Measurements from ENCODE around the gene SUV39H2.
"Not testable (repeated sequence)": the region's sequence is repeated elsewhere in the genome, so short reads cannot be mapped to it uniquely, and the experiment has no call there.

SUV39H2 gene

GRCh38 chr10:14930610-14931009 lies 51.9 kb downstream of the SUV39H2 start:
- DNase-seq (ENCODE audit: low read depth, low spot score) = no peak

DNA sequence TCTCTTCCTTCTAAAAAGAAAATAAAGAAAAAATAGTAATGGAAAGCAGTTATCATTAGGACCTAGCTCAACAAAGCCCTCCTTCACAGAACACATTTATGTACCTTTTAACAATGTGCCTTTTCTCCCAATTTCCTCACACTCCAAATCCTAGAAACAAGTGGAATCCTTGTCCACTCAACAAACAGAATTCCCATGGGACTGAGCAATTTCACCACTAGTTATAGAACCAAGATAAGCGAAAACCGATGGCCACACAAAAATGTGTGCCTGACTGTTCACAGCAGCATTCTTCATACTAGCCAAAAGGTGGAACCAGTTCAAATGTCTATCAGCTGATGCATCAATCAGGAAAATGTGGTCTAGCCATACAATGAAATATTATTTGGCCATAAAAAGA lies 57.9 kb downstream of the SUV39H2 start:
- DNase-seq (ENCODE audit: low read depth, low spot score) = no peak

DNA sequence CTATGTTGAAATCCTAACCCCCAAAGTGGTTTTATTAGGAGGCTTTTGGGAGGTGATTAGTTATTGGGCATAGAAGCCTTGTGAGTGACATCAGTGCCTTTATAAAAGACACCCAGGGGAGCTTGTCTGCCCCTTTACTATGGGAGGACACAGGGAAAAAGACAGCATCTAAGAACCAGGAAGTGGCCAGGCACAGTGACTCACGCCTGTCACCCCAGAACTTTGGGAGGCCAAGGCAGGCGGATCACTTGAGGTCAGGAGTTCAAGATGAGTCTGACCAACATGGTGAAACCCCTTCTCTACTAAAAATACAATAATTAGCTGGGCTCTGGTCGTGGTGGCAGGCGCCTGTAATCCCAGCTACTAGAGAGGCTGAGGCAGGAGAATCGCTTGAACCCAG lies 60.3 kb downstream of the SUV39H2 start:
- not testable (repeated sequence) for DNase-seq (ENCODE audit: low read depth, low spot score)

DNA sequence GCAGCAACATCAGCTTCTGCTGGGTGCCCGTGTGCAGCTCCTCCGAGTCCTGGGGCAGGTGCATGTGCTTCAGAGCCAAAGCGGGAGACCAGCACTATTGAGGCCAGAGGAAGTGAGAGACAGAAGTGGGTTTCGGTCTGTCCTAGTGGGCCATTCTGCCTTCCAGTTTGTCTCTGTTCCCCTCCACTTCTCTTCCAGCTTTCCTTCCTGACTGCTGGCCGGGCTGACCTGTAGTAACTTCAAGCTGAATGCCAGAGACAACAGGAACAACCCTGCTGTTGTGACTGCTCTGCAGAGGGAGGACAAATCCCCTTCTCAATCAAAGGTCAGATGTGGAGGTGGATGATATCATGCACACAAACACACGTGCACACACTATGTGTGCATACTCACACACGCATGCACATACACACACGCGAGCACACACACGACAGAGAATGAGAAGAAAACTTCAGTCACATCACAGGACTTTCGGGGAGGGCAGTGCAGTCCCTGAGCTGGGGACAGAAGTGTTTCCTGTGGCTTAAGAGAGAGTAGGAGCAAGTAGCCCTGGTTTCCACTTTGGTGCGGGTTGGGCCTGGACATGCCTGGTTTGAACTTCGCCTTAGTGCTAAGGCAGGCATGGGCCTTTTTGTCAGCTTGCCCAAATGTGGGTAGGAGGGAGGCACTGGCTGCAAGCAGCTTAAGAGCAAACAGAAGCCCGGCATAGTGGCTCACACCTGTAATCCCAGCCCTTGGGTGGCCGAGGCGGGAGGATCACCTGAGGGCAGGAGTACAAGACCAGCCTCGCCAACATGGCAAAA lies 63.7 kb downstream of the SUV39H2 start:
- not testable (repeated sequence) for DNase-seq (ENCODE audit: low read depth, low spot score)

GRCh38 chr10:14942950-14943338 lies 64.3 kb downstream of the SUV39H2 start:
- DNase-seq (ENCODE audit: low read depth, low spot score) = not testable (repeated sequence)

GRCh38 chr10:14945108-14945507 lies 66.4 kb downstream of the SUV39H2 start:
- DNase-seq (ENCODE audit: low read depth, low spot score) = no peak

- no peak for DNase-seq (ENCODE audit: low read depth, low spot score)
Measured at GRCh38 chr10:14947268-14947667, 68.6 kb downstream of the SUV39H2 start.

DNA sequence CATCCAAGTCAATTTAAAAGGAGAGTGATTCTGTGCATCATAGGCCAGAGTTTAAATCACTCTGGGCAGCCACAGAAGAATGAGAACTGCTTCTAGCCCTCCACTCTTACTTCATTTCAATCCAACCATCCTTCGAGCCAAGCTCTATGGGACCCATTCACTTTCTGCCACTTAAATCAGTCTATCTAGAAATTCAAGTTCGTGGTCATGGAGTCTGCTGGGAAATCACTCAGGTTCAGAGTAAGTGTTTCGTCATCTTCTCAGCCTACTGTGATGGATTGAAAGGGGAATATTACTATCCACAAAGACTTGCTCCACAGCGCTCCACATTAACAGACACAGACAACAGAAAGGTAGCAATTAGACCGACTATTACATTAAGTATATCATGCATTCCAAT lies 70.6 kb downstream of the SUV39H2 start:
- no peak for DNase-seq (ENCODE audit: low read depth, low spot score)

DNA sequence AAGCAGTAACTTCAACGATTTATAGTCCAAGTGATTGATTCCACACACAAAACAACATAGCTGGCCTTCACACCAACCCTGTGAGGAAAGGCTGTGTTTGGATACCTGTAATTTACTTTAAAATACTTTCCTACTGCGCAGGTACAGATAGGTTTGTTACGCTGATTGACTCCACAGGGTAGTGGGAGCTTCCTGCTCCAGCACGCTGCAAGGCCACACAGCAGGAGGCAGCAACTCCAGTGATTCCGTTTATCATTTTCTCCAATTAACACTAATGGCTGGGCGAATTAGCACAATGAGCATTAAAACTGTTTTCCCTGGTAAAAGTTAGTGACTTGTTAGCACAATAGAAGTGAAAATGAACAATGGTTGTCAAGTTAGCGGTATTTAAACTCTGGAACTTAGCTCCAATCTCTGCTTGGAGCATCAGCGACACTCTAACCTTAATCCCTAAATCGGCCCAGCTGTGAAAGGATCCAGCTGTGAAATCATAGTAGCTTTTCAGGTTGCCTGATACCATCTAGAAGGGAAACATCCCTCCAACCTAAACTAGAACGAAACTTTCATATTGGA lies 74.3 kb downstream of the SUV39H2 start:
- DNase-seq (ENCODE audit: low read depth, low spot score) = no peak

- no peak for DNase-seq (ENCODE audit: low read depth, low spot score)
Measured at GRCh38 chr10:14953424-14954000, 74.8 kb downstream of the SUV39H2 start.

Data from activated CD4-positive, CD25-positive, alpha-beta regulatory T cell treated with anti-CD3 and anti-CD28 coated beads, Interleukin-2, amount 50 U/mL, for 16 hours (primary cell).